GM12878 (cell line): ENCODE measurements around the gene ZSCAN25. TPM values are rescaled to one million over a fixed set of nuclear protein-coding genes. Genes with fewer than 3 reads are reported as not detected.

ENCODE experiments used
- ATAC-seq: fragments of 200-7000 bp; cut with Tn5 transposase; 3 replicates; pipeline ENCODE4 v1.9.1; 2020; ENCODE audit warnings: mild to moderate bottlenecking, moderate library complexity
- BruUV-seq: library from RNA; stranded (reverse); fragments of 400-500 nt; replicated peaks from 2 replicates; lab custom pipeline; 2021; lab: Mats Ljungman, UMichigan
- CTCF ChIA-PET: fragments of 300-600 bp; sonication (Branson Sonifier 250); formaldehyde crosslinking; extraction: SDS; loops from one replicate; lab custom pipeline; 2021; ENCODE audit warnings: inconsistent platforms; lab: Yijun Ruan, JAX
- POLR2A ChIA-PET: fragments of 350-600 bp; formaldehyde crosslinking; extraction: SDS; loops from one replicate; lab custom pipeline; 2021; ENCODE audit warnings: inconsistent platforms; lab: Charles Lee
- RAD21 ChIA-PET: fragments of 300-600 bp; sonication (Branson Sonifier 250); formaldehyde crosslinking; loops from one replicate; lab custom pipeline; 2023; ENCODE audit warnings: antibody characterized with exemption; ENCODE audit not compliant: unreplicated experiment; lab: Charles Lee
- SMC1A ChIA-PET: fragments of 300-600 bp; sonication (Branson Sonifier 250); formaldehyde crosslinking; loops from one replicate; lab custom pipeline; 2023; ENCODE audit not compliant: unreplicated experiment, uncharacterized antibody; lab: Charles Lee
- DNase-seq: peaks from one replicate; pipeline ENCODE4 v3.0.0-alpha.2; 2011; ENCODE audit warnings: low read depth, low spot score
- FAIRE-seq: peaks from 3 replicates; lab custom pipeline; 2011; peaks lifted over from hg19 to GRCh38; lab: Jason Lieb, UNC
- H2AFZ ChIP-seq: 2 replicates; pipeline ENCODE4 v1.6.0; 2011; ENCODE audit warnings: low read depth, low read length, control low read depth; ENCODE audit not compliant: control insufficient read depth
- H3K27ac ChIP-seq: 2 replicates; pipeline ENCODE4 v1.5.1; 2011; ENCODE audit warnings: control low read depth; ENCODE audit not compliant: control insufficient read depth, insufficient read depth
- H3K27me3 ChIP-seq, 2 experiments: replicated peaks in 1 of 2; 2 replicates each; pipeline versions ENCODE4 v1.6.0 to v1.6.1; 2011; ENCODE audit warnings: low read length in 1 of 2; ENCODE audit not compliant: control insufficient read depth in 2 of 2, insufficient read depth in 2 of 2
- H3K36me3 ChIP-seq, 2 experiments: 2 replicates each; pipeline ENCODE4 v1.5.1; 2011; ENCODE audit warnings: low read length in 1 of 2; ENCODE audit not compliant: control insufficient read depth in 2 of 2, insufficient read depth in 2 of 2
- H3K4me1 ChIP-seq: 2 replicates; pipeline ENCODE4 v1.6.1; 2011; ENCODE audit warnings: mild to moderate bottlenecking, low read length, moderate library complexity, mixed read lengths; ENCODE audit not compliant: control insufficient read depth, insufficient read depth
- H3K4me2 ChIP-seq: 2 replicates; pipeline ENCODE4 v1.6.0; 2011; ENCODE audit warnings: control low read depth; ENCODE audit not compliant: control insufficient read depth, insufficient read depth
- H3K4me3 ChIP-seq: fragments of 200-600 bp; sonication (generic); 2 replicates; pipeline ENCODE4 v1.5.1; 2016
- H3K79me2 ChIP-seq: 2 replicates; pipeline ENCODE4 v1.6.0; 2011; ENCODE audit warnings: low read length; ENCODE audit not compliant: control insufficient read depth, insufficient read depth
- H3K9ac ChIP-seq: 2 replicates; pipeline ENCODE4 v1.8.0; 2011; ENCODE audit warnings: low read length, control low read depth, mixed read lengths; ENCODE audit not compliant: control insufficient read depth, insufficient read depth
- H3K9me3 ChIP-seq: replicated peaks from 3 replicates; pipeline ENCODE4 v1.5.1; 2011; ENCODE audit warnings: mild to moderate bottlenecking, low read length; ENCODE audit not compliant: control insufficient read depth, insufficient read depth
- H4K20me1 ChIP-seq: 2 replicates; pipeline ENCODE4 v1.6.0; 2011; ENCODE audit not compliant: control insufficient read depth, insufficient read depth
- ATF7 ChIP-seq: fragments of 450-650 bp; IDR thresholded peaks from 2 replicates; pipeline ENCODE4 v1.6.1; 2016; ENCODE audit warnings: low read depth, mild to moderate bottlenecking
- BACH1 ChIP-seq: fragments of 450-650 bp; IDR thresholded peaks from 2 replicates; pipeline ENCODE4 v1.6.1; 2017; ENCODE audit warnings: mild to moderate bottlenecking, borderline replicate concordance
- BCL3 ChIP-seq: IDR thresholded peaks from 2 replicates; pipeline ENCODE4 v1.6.1; 2011; ENCODE audit warnings: borderline replicate concordance, low read depth, mild to moderate bottlenecking, moderate library complexity, low read length; ENCODE audit not compliant: insufficient read depth, poor library complexity, severe bottlenecking
- CHD2 ChIP-seq: IDR thresholded peaks from 2 replicates; pipeline ENCODE4 v1.6.1; 2011; ENCODE audit warnings: low read depth, low read length, improper control_type of control experiment, borderline replicate concordance
- CREB1 ChIP-seq: IDR thresholded peaks from 2 replicates; pipeline ENCODE4 v1.6.1; 2012; ENCODE audit warnings: low read depth, mild to moderate bottlenecking, inconsistent platforms
- CREM ChIP-seq: IDR thresholded peaks from 2 replicates; pipeline ENCODE4 v1.6.1; 2014; ENCODE audit warnings: antibody characterized with exemption, low read depth
- EED ChIP-seq: sonication (generic); IDR thresholded peaks from 2 replicates; pipeline ENCODE4 v1.6.1; 2016; ENCODE audit warnings: antibody characterized with exemption, low read depth
- ELK1 ChIP-seq: IDR thresholded peaks from 2 replicates; pipeline ENCODE4 v1.6.1; 2012; ENCODE audit warnings: low read depth, low read length, improper control_type of control experiment
- IKZF1 ChIP-seq: fragments of 450-650 bp; conservative IDR thresholded peaks from 2 replicates; pipeline ENCODE4 v1.6.1; 2017; ENCODE audit warnings: antibody characterized with exemption, mild to moderate bottlenecking
- LARP7 ChIP-seq: fragments of 450-650 bp; IDR thresholded peaks from 2 replicates; pipeline ENCODE4 v1.6.1; 2017; ENCODE audit warnings: mild to moderate bottlenecking
- NFIC ChIP-seq: IDR thresholded peaks from 2 replicates; pipeline ENCODE4 v1.6.1; 2012; ENCODE audit warnings: low read depth, mild to moderate bottlenecking, inconsistent platforms, low read length, moderate library complexity
- USF2 ChIP-seq: IDR thresholded peaks from 2 replicates; pipeline ENCODE4 v1.6.1; 2011; ENCODE audit warnings: low read depth, low read length, improper control_type of control experiment, borderline replicate concordance
- WRNIP1 ChIP-seq: IDR thresholded peaks from 2 replicates; pipeline ENCODE4 v1.6.1; 2011; ENCODE audit warnings: low read depth, low read length, improper control_type of control experiment, borderline replicate concordance
- ZSCAN29 ChIP-seq: fragments of 450-650 bp; IDR thresholded peaks from 2 replicates; pipeline ENCODE4 v1.6.1; 2017; ENCODE audit warnings: mild to moderate bottlenecking, moderate library complexity
- WGBS: methylation state at CpG from one replicate; pipeline ENCODE4 v1.1.6; 2016; ENCODE audit warnings: low lambda C conversion rate; ENCODE audit not compliant: insufficient replicate concordance, insufficient coverage; ENCODE audit errors: missing lambda C conversion rate; 5-methylcytosine and 5-hydroxymethylcytosine counted together
- in situ Hi-C: fragments of 300-500 bp; cut with MboI; formaldehyde crosslinking; loops from 9 replicates; pipeline ENCODE4 v1.14.3; 2018; ENCODE audit warnings: mixed read lengths
- intact Hi-C: fragments of 100-400 bp; cut with micrococcal nuclease; formaldehyde crosslinking; loops from one replicate; pipeline ENCODE4 v1.14.2; 2022; ENCODE audit not compliant: unreplicated experiment
- polyA plus RNA-seq, 11 experiments: library from polyadenylated mRNA; depleted of rRNA in 4 of 11; unstranded in 6 of 11; stranded (reverse) in 5 of 11; fragments of >200 nt; fragmentation: Nextera tagmentation in 4 of 11; fragmentation: Illumina TruSeq in 1 of 11; extraction: Ambion mirVana in 4 of 11; extraction: Trizol in 1 of 11; gene quantifications; 1 replicate in 1 of 11; 2 replicates in 10 of 11; pipeline versions ENCODE4 v1.2.1 to v1.2.3, GENCODE V29; 2011 to 2016; ENCODE audit warnings: inconsistent platforms in 2 of 11, missing spikeins in 2 of 11, low read depth in 1 of 11
- total RNA-seq, 4 experiments: library from RNA; depleted of rRNA in 3 of 4; stranded (reverse); fragments of >200 nt in 3 of 4; fragmentation: Illumina TruSeq in 1 of 4; extraction: Trizol in 1 of 4; gene quantifications; 2 replicates each; pipeline versions ENCODE4 v1.2.1 to v1.2.3, GENCODE V29; 2013 to 2021

Gene ZSCAN25
- total and polyA plus RNA-seq, 10 of the 15 experiments (the other 5 are each of a cell fraction or from before 2014, with no cell fraction given) = 0.79 to 15.6 (median 9.6) TPM

GRCh38 chr7:99596408-99596955 lies 20.3 kb upstream of the ZSCAN25 start:
- no peak for ATAC-seq
- Histone ChIP-seq H2AFZ (no peak overlapping the region), H3K4me2 (no peak overlapping the region), H3K27me3 (no peaks in the 10 kb centered on the region), H3K79me2 (no peaks in the 10 kb centered on the region), H3K4me3 (no peak overlapping the region), H3K27ac (no peak overlapping the region), H3K4me1 (no peaks in the 10 kb centered on the region), H3K9me3 (no peaks in the 10 kb centered on the region), H3K36me3 (no peaks in the 10 kb centered on the region)
- DNase-seq = no peak
- in situ Hi-C loops = no loop called here
- ChIA-PET RAD21 (no interaction called here), POLR2A (no interaction called here)
- no peak for FAIRE-seq
- TF ChIP-seq NFIC (0 out of 2 replicates have a peak, but pooled peaks have one; percentile 19), CREB1 (no peak), WRNIP1 (no peak), CREM (no peak), IKZF1 (no peak), EED (no peak)
- TF ChIP-seq, all 136 proteins: peak for 1
- intact Hi-C loops = no loop called here
- H3K9ac ChIP-seq = no peak overlapping the region
- ChIA-PET SMC1A (no interaction called here), CTCF (no interaction called here)
- 85% methylated on average over 1 of the region's 1 CpG for WGBS
- no TSS peak for BruUV-seq
- H4K20me1 ChIP-seq = no peaks in the 10 kb centered on the region

GRCh38 chr7:99597762-99598501 lies 18.8 kb upstream of the ZSCAN25 start, which contains the start of gene TMEM225B:
Gene TMEM225B (plus strand): TSS chr7:99598267. CDS start chr7:99604389, 6,122 bp downstream.
- intact Hi-C loops = no loop called here
- in situ Hi-C loops = no loop called here
- Histone ChIP-seq H3K79me2 (no peaks in the 10 kb centered on the region), H4K20me1 (no peaks in the 10 kb centered on the region), H3K4me1 (no peaks in the 10 kb centered on the region), H3K36me3 (no peaks in the 10 kb centered on the region), H3K27ac (no peak within 1 kb of the TSS), H3K4me3 (no peak within 1 kb of the TSS), H2AFZ (no peak within 1 kb of the TSS), H3K9me3 (no peaks in the 10 kb centered on the region), H3K27me3 (no peaks in the 10 kb centered on the region), H3K4me2 (no peak within 1 kb of the TSS), H3K9ac (no peak within 1 kb of the TSS)
- RAD21 ChIA-PET = no interaction called here
- SMC1A ChIA-PET = interaction anchor here (0.6 kb wide), 1 partner anchor 190 kb away, joined by 3 read pairs; no protein-coding TSS in a partner anchor
- CTCF ChIA-PET = no interaction called here
- FAIRE-seq = no peak
- POLR2A ChIA-PET = interaction anchor here (0.6 kb wide), 1 partner anchor 105 kb away, joined by 4 read pairs; no protein-coding TSS in a partner anchor
- no peak for ATAC-seq
- BruUV-seq = no TSS peak
- no peak for DNase-seq
- WGBS = 72% methylated on average over 22 of the region's 34 CpGs
- no peak for TF ChIP-seq LARP7
- TF ChIP-seq USF2 = no peak
- no peak for TF ChIP-seq BCL3
- TF ChIP-seq BACH1 = no peak
- no peak for TF ChIP-seq CHD2
- TF ChIP-seq ELK1 = no peak
- TF ChIP-seq ATF7 = no peak
- no peak for TF ChIP-seq ZSCAN29
